ENCODE results near the gene GABPB2.
A peak's percentile ranks its signal among the peaks of the same experiment; 100 is the strongest.

The GABPB2 gene

GRCh38 chr1:151047925-151048644 is 22.5 kb upstream of the GABPB2 start (continued):
- TF ChIP-seq ZNF274 (IDR thresholded peaks at IDR 0.05; ENCODE audit: low read length) (no peak), ZNF274 (tag by site-specific recombination; IDR thresholded peaks at IDR 0.05; ENCODE audit: borderline replicate concordance) (no peak), ZNF404 (tag by site-specific recombination; IDR thresholded peaks at IDR 0.05) (no peak), ZNF837 (tag by site-specific recombination; IDR thresholded peaks at IDR 0.05) (no peak), ZNF423 (tag by site-specific recombination; IDR thresholded peaks at IDR 0.05) (0 out of 2 replicates have a peak, but pooled peaks have one; percentile 23), ZNF529 (tag by site-specific recombination; IDR thresholded peaks at IDR 0.05; ENCODE audit: insufficient replicate concordance) (no peak), YY2 (tag by site-specific recombination; IDR thresholded peaks at IDR 0.05) (peak; percentile 50), OSR2 (tag by site-specific recombination; IDR thresholded peaks at IDR 0.05) (no peak), ZEB2 (tag by site-specific recombination; IDR thresholded peaks at IDR 0.05) (peak; percentile 63), ZNF585B (tag by site-specific recombination; IDR thresholded peaks at IDR 0.05) (no peak), ZNF112 (tag by site-specific recombination; IDR thresholded peaks at IDR 0.05) (no peak), PRDM1 (tag by site-specific recombination; IDR thresholded peaks at IDR 0.05) (no peak), TRIM28 (IDR thresholded peaks at IDR 0.05; ENCODE audit: borderline replicate concordance, low read length) (no peak), AEBP2 (tag by site-specific recombination; IDR thresholded peaks at IDR 0.05; ENCODE audit: borderline replicate concordance) (no peak), ZNF600 (tag by site-specific recombination; IDR thresholded peaks at IDR 0.05) (peak; percentile 74), ZNF768 (tag by site-specific recombination; IDR thresholded peaks at IDR 0.05) (no peak), ZNF354C (tag by site-specific recombination; IDR thresholded peaks at IDR 0.05; ENCODE audit: borderline replicate concordance, low read depth) (no peak), ZBTB21 (tag by site-specific recombination; IDR thresholded peaks at IDR 0.05) (no peak), ZNF596 (tag by site-specific recombination; IDR thresholded peaks at IDR 0.05) (no peak), ZNF692 (tag by site-specific recombination; IDR thresholded peaks at IDR 0.05) (peak; percentile 62), KLF1 (tag by site-specific recombination; IDR thresholded peaks at IDR 0.05) (no peak), ZBTB44 (tag by site-specific recombination; IDR thresholded peaks at IDR 0.05) (no peak), ZNF2 (tag by site-specific recombination; IDR thresholded peaks at IDR 0.05) (peak; percentile 7; the same call in 1 of the 2 replicates), REPIN1 (tag by site-specific recombination; IDR thresholded peaks at IDR 0.05; ENCODE audit: low read depth) (no peak), ZNF791 (tag by site-specific recombination; IDR thresholded peaks at IDR 0.05) (no peak), ZNF777 (tag by site-specific recombination; IDR thresholded peaks at IDR 0.05; ENCODE audit: borderline replicate concordance) (no peak), ZNF394 (tag by site-specific recombination; IDR thresholded peaks at IDR 0.05; ENCODE audit: borderline replicate concordance) (0 out of 2 replicates have a peak, but pooled peaks have one; percentile 13), ZNF501 (tag by site-specific recombination; IDR thresholded peaks at IDR 0.05) (peak; percentile 49), ZNF248 (tag by site-specific recombination; IDR thresholded peaks at IDR 0.05) (no peak), ZFHX2 (tag by site-specific recombination; conservative IDR thresholded peaks at IDR 0.05) (no peak), ZNF214 (tag by site-specific recombination; IDR thresholded peaks at IDR 0.05; ENCODE audit: borderline replicate concordance) (no peak), HOXA7 (CRISPR knock-in tag; IDR thresholded peaks at IDR 0.05; ENCODE audit: borderline replicate concordance) (no peak), SETDB1 (IDR thresholded peaks at IDR 0.05; ENCODE audit: insufficient read length, low read length) (no peak), ZBTB49 (tag by site-specific recombination; IDR thresholded peaks at IDR 0.05; ENCODE audit: low read depth) (no peak), SP3 (tag by site-specific recombination; IDR thresholded peaks at IDR 0.05) (no peak; the same call in 1 of the 2 replicates), ZNF341 (tag by site-specific recombination; IDR thresholded peaks at IDR 0.05; ENCODE audit: low read depth) (no peak; the same call in 1 of the 2 replicates)

Measured in HEK293 (cell line).